Adrenal gland (tissue), 12 donors: ENCODE data around the gene HHAT. TPM values are rescaled to one million over a fixed set of nuclear protein-coding genes. Genes with fewer than 3 reads are reported as not detected.
"Not testable (repeated sequence)": the region's sequence is repeated elsewhere in the genome, so short reads cannot be mapped to it uniquely, and the experiment has no call there.

Experiments
- DNase-seq, 7 donors: peaks; one replicate each; pipeline ENCODE4 v3.0.0-alpha.2; 2019 to 2020
- H3K27ac ChIP-seq, 5 donors: fragments of 200-600 bp; sonication (generic) in 4 of 5; 1 replicate in 3 of 5; 2 replicates in 2 of 5; pipeline versions ENCODE4 v1.5.1 to v1.8.0; 2016 to 2020; ENCODE audit warnings: mild to moderate bottlenecking in 1 of 5
- H3K27me3 ChIP-seq: fragments of 200-600 bp; 2 replicates; pipeline ENCODE4 v1.8.0; 2021
- H3K36me3 ChIP-seq, 2 donors: fragments of 200-600 bp; replicated peaks in 1 of 2; 1 replicate in 1 of 2; 2 replicates in 1 of 2; pipeline versions ENCODE4 v1.5.1 to v1.8.0; 2018 to 2022
- H3K4me1 ChIP-seq, 2 donors: fragments of 200-600 bp; replicated peaks in 1 of 2; 1 replicate in 1 of 2; 2 replicates in 1 of 2; pipeline versions ENCODE4 v1.5.1 to v1.8.0; 2018 to 2021
- H3K4me3 ChIP-seq, 4 donors: fragments of 200-600 bp; sonication (generic) in 3 of 4; one replicate each; pipeline ENCODE4 v1.5.1; 2016 to 2018
- H3K9me3 ChIP-seq, 3 donors: fragments of 200-600 bp; sonication (generic) in 1 of 3; replicated peaks in 1 of 3; 1 replicate in 2 of 3; 2 replicates in 1 of 3; pipeline versions ENCODE4 v1.5.1 to v1.8.0; 2016 to 2021
- POLR2A ChIP-seq, 2 donors: fragments of 450-650 bp; IDR thresholded peaks; one replicate each; pipeline ENCODE4 v1.6.1; 2017; ENCODE audit warnings: antibody characterized with exemption in 2 of 2, mild to moderate bottlenecking in 2 of 2, moderate library complexity in 1 of 2
- WGBS, 4 donors: extraction: QIAGEN DNeasy Blood & Tissue Kit in 2 of 4; methylation state at CpG; one replicate each; pipeline versions ENCODE4 v1.1.5 to v1.1.7; 2013 to 2017; 5-methylcytosine and 5-hydroxymethylcytosine counted together
- intact Hi-C, 2 donors: fragments of 100-400 bp; cut with DNase I; formaldehyde crosslinking; loops; one replicate each; pipeline versions ENCODE4 v1.14.1 to v1.15.0; 2022 to 2023
- polyA plus RNA-seq, 3 donors: library from polyadenylated mRNA; stranded (reverse); fragments of 200-250 nt in 2 of 3; fragments of 350-450 nt in 1 of 3; fragmentation: Illumina TruSeq in 1 of 3; extraction: RNeasy Lipid Tissue Mini Kit (QIAGEN cat#74804) in 1 of 3; gene quantifications; one replicate each; pipeline ENCODE4 v1.2.3, GENCODE V29; 2013 to 2014
- total RNA-seq, 9 donors: library from RNA; depleted of rRNA in 4 of 9; stranded (reverse); fragments of >200 nt in 4 of 9; fragments of 120-200 nt in 1 of 9; fragmentation: NEBNext Ultra II Directional in 1 of 9; extraction: Animal tissue kit (Norgen Biotek cat#: 25700) in 1 of 9; gene quantifications; one replicate each; pipeline versions ENCODE4 v1.1.0 to v1.2.4, GENCODE V29; 2013 to 2023
- TF ChIP-seq, protein P1 (sequence below), 6 experiments: fragments of 450-650 bp in 4 of 6; fragments of 200-600 bp in 2 of 6; sonication (generic) in 1 of 6; IDR thresholded peaks; 1 replicate in 5 of 6; 2 replicates in 1 of 6; pipeline versions ENCODE4 v1.5.1 to v1.8.0; 2016 to 2021; ENCODE audit warnings: antibody characterized with exemption in 6 of 6, mild to moderate bottlenecking in 2 of 6, moderate library complexity in 1 of 6
- donor health status: healthy with polysubstance abuse.
- donor health status: Bipolar disorder and iron deficiency.
- donor health status: DM: yes; HTN: yes; CAD: no.
- donor health status: DM: no; HTN: no; CAD: no.
- donor health status: DM: no; HTN: no; CAD: no.
- donor health status: DM: yes; HTN: yes; CAD: no.

Gene HHAT
- total and polyA plus RNA-seq, 12 donors, result 3.1 to 26.7 (median 12.3) TPM

- TF ChIP-seq, protein P1, sequence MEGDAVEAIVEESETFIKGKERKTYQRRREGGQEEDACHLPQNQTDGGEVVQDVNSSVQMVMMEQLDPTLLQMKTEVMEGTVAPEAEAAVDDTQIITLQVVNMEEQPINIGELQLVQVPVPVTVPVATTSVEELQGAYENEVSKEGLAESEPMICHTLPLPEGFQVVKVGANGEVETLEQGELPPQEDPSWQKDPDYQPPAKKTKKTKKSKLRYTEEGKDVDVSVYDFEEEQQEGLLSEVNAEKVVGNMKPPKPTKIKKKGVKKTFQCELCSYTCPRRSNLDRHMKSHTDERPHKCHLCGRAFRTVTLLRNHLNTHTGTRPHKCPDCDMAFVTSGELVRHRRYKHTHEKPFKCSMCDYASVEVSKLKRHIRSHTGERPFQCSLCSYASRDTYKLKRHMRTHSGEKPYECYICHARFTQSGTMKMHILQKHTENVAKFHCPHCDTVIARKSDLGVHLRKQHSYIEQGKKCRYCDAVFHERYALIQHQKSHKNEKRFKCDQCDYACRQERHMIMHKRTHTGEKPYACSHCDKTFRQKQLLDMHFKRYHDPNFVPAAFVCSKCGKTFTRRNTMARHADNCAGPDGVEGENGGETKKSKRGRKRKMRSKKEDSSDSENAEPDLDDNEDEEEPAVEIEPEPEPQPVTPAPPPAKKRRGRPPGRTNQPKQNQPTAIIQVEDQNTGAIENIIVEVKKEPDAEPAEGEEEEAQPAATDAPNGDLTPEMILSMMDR (IDR thresholded peaks at IDR 0.05), result no peak
- Histone ChIP-seq H3K4me3 (no peak overlapping the region), H3K27ac (no peak overlapping the region), H3K36me3 (no peaks in the 10 kb centered on the region), H3K4me1 (peaks cover 0 to 4% of the 10 kb centered on the region in 2 donors), H3K27me3 (no peaks in the 10 kb centered on the region), H3K9me3 (no peaks in the 10 kb centered on the region)
- DNase-seq, result no peak
- 70 to 92% (median 89%) methylated on average over 6 to 9 of the region's 9 CpGs for WGBS, 4 donors
- intact Hi-C loops, result no loop called here
These were observed 16.0 kb downstream of the HHAT start for GRCh38 chr1:210344706-210345105.

- Histone ChIP-seq H3K36me3 (no peaks in the 10 kb centered on the region), H3K27me3 (no peaks in the 10 kb centered on the region), H3K4me1 (peaks cover 0 to 4% of the 10 kb centered on the region in 2 donors), H3K4me3 (no peak overlapping the region), H3K27ac (no peak overlapping the region), H3K9me3 (no peaks in the 10 kb centered on the region)
- no peak for TF ChIP-seq POLR2A (IDR thresholded peaks at IDR 0.05)
- TF ChIP-seq, protein P1 (IDR thresholded peaks at IDR 0.05), result no peak
- DNase-seq, result no peak
- WGBS, 4 donors, result 91 to 98% (median 95%) methylated on average over 1 of the region's 1 CpG
- intact Hi-C loops, result no loop called here
These were observed 18.4 kb downstream of the HHAT start for GRCh38 chr1:210347112-210347511.

- Histone ChIP-seq H3K4me3 (no peak overlapping the region), H3K27ac (no peak overlapping the region), H3K9me3 (no peaks in the 10 kb centered on the region), H3K27me3 (no peaks in the 10 kb centered on the region), H3K36me3 (no peaks in the 10 kb centered on the region), H3K4me1 (no peaks in the 10 kb centered on the region)
- no peak for DNase-seq
- intact Hi-C loops, result no loop called here
- TF ChIP-seq POLR2A (IDR thresholded peaks at IDR 0.05), result no peak
- TF ChIP-seq, protein P1 (IDR thresholded peaks at IDR 0.05), result no peak
- 76 to 90% (median 78%) methylated on average over 3 of the region's 3 CpGs for WGBS, 4 donors
These were observed 22.8 kb downstream of the HHAT start for GRCh38 chr1:210351496-210351895.

- Histone ChIP-seq H3K9me3 (no peaks in the 10 kb centered on the region), H3K27ac (no peak overlapping the region), H3K27me3 (no peaks in the 10 kb centered on the region), H3K4me1 (no peaks in the 10 kb centered on the region), H3K36me3 (no peaks in the 10 kb centered on the region), H3K4me3 (no peak overlapping the region)
- intact Hi-C loops, result no loop called here
- WGBS, 4 donors, result 89 to 94% (median 90%) methylated on average over 4 of the region's 4 CpGs
- DNase-seq, result no peak
- no peak for TF ChIP-seq POLR2A (IDR thresholded peaks at IDR 0.05)
- TF ChIP-seq, protein P1 (IDR thresholded peaks at IDR 0.05), result no peak
These were observed 23.9 kb downstream of the HHAT start for GRCh38 chr1:210352575-210352974.

DNA sequence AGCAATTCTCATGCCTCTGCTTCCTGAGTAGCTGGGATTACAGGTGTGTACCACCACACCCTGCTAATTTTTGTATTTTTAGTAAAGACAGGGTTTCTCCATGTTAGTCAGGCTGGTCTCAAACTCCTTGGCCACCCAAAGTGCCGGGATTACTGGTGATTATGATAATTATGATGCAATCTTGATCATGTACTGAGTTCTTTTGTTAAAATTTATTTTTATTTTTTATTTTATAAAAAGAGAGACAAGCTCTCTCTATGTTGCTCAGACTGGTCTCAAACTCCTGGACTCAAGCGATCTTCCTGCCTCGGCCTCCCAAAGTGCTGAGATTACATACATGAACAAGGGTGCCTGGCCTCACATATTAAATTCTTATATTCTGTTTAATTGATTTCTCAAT, 25.6 kb downstream of the HHAT start:
- DNase-seq, H3K27ac ChIP-seq, intact Hi-C loops, H3K4me1 ChIP-seq, H3K36me3 ChIP-seq, H3K4me3 ChIP-seq, H3K27me3 ChIP-seq, H3K9me3 ChIP-seq: not testable (repeated sequence)
- WGBS, 4 donors, result 98 to 99% (median 99%) methylated on average over 3 of the region's 3 CpGs
